ENCODE results near the gene BUD13. TPM values are rescaled to one million over a fixed set of nuclear protein-coding genes. Genes with fewer than 3 reads are reported as not detected.

The BUD13 gene
- total and polyA plus RNA-seq, 9 of the 15 experiments (the other 6 are each of a cell fraction or from before 2014, with no cell fraction given): 9.5 to 34.1 (median 27.1) TPM

GRCh38 chr11:116730601-116731000 is 42.2 kb downstream of the BUD13 start:
- no TSS peak for BruUV-seq (replicated peaks)
- no peaks in the 10 kb centered on the region for H3K36me3 ChIP-seq (ENCODE audit: control insufficient read depth, insufficient read depth, low read length)
- intact Hi-C loops (cut with micrococcal nuclease) (loop anchor here (10.0 kb wide), 1 partner anchor 104 kb away; the partner anchor contains the start of gene APOA1), in situ Hi-C loops (cut with MboI) (loop anchor here (10.0 kb wide), 1 partner anchor 374 kb away; no protein-coding TSS in a partner anchor)
- peaks cover 24 to 62% of the 10 kb centered on the region in 2 experiments; a peak in 4 of 5 replicates for H3K27me3 ChIP-seq (ENCODE audit: control insufficient read depth in 2 of 2, insufficient read depth in 2 of 2, low read length in 2 of 2)
- 1% methylated on average over 6 of the region's 6 CpGs for WGBS (ENCODE audit: insufficient coverage, low coverage, missing lambda C conversion rate)
- no peak for DNase-seq (ENCODE audit: extremely low read depth in 1 of 4, low spot score in 3 of 4)
- H3K9ac ChIP-seq (ENCODE audit: insufficient read depth in 1 of 2, low read depth in 2 of 2, low read length in 2 of 2): no peak overlapping the region
- no peak for FAIRE-seq
- H3K4me2 ChIP-seq (ENCODE audit: insufficient read depth, low read length): no peak overlapping the region
- H3K9me3 ChIP-seq (replicated peaks; ENCODE audit: control insufficient read depth, insufficient read depth, low read depth, low read length): no peaks in the 10 kb centered on the region
- no peak overlapping the region for H3K4me3 ChIP-seq
- H4K20me1 ChIP-seq (replicated peaks; ENCODE audit: control insufficient read depth, insufficient read depth, low read length): 0 out of 2 replicates have a peak, but pooled peaks cover 2% of the 10 kb centered on the region
- H3K9me1 ChIP-seq (ENCODE audit: control insufficient read depth, insufficient read depth, low read length): no peaks in the 10 kb centered on the region
- H3K79me2 ChIP-seq (ENCODE audit: control insufficient read depth, insufficient read depth, low read length): no peaks in the 10 kb centered on the region
- H3K4me1 ChIP-seq (replicated peaks in 1 of 2; ENCODE audit: control insufficient read depth in 2 of 2, insufficient read depth in 2 of 2, low read length in 2 of 2): peaks cover 0 to under 1% of the 10 kb centered on the region in 2 experiments; a peak in 1 of 5 replicates
- ATAC-seq: no peak
- ChIA-PET CTCF (ENCODE audit: low intra/inter-chr PET ratio) (no interaction called here), POLR2A (interaction anchor here (0.6 kb wide), 1 partner anchor 502 kb away, joined by 3 read pairs; no protein-coding TSS in a partner anchor)
- H2AFZ ChIP-seq (ENCODE audit: low read depth, low read length): no peak overlapping the region
- TF ChIP-seq PPARD (CRISPR knock-in tag; IDR thresholded peaks at IDR 0.05): no peak
- TF ChIP-seq, protein P1, sequence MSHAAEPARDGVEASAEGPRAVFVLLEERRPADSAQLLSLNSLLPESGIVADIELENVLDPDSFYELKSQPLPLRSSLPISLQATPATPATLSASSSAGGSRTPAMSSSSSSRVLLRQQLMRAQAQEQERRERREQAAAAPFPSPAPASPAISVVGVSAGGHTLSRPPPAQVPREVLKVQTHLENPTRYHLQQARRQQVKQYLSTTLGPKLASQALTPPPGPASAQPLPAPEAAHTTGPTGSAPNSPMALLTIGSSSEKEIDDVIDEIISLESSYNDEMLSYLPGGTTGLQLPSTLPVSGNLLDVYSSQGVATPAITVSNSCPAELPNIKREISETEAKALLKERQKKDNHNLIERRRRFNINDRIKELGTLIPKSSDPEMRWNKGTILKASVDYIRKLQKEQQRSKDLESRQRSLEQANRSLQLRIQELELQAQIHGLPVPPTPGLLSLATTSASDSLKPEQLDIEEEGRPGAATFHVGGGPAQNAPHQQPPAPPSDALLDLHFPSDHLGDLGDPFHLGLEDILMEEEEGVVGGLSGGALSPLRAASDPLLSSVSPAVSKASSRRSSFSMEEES (CRISPR knock-in tag; IDR thresholded peaks at IDR 0.05): no peak
- TF ChIP-seq, protein P2, sequence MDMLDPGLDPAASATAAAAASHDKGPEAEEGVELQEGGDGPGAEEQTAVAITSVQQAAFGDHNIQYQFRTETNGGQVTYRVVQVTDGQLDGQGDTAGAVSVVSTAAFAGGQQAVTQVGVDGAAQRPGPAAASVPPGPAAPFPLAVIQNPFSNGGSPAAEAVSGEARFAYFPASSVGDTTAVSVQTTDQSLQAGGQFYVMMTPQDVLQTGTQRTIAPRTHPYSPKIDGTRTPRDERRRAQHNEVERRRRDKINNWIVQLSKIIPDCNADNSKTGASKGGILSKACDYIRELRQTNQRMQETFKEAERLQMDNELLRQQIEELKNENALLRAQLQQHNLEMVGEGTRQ (CRISPR knock-in tag; IDR thresholded peaks at IDR 0.05): no peak
- no peak for TF ChIP-seq ZNF76 (CRISPR knock-in tag; IDR thresholded peaks at IDR 0.05; ENCODE audit: borderline replicate concordance)
- no peak for TF ChIP-seq TEAD4 (IDR thresholded peaks at IDR 0.05; ENCODE audit: low read length)
- no peak for TF ChIP-seq TEAD4 (CRISPR knock-in tag; IDR thresholded peaks at IDR 0.05; ENCODE audit: borderline replicate concordance)
- TF ChIP-seq ZFP30 (CRISPR knock-in tag; IDR thresholded peaks at IDR 0.05; ENCODE audit: borderline replicate concordance): no peak
- no peak for TF ChIP-seq PHB (CRISPR knock-in tag; IDR thresholded peaks at IDR 0.05)
- no peak for TF ChIP-seq ZNF507 (tag; conservative IDR thresholded peaks at IDR 0.05)
- TF ChIP-seq CGGBP1 (CRISPR knock-in tag; IDR thresholded peaks at IDR 0.05): no peak
- TF ChIP-seq MXI1 (IDR thresholded peaks at IDR 0.05; ENCODE audit: low read depth, low read length): no peak
- TF ChIP-seq NFATC3 (IDR thresholded peaks at IDR 0.05): no peak
- no peak for TF ChIP-seq BRD9 (IDR thresholded peaks at IDR 0.05; ENCODE audit: low read depth, partially characterized antibody)
- TF ChIP-seq ZNF165 (CRISPR knock-in tag; IDR thresholded peaks at IDR 0.05; ENCODE audit: borderline replicate concordance): no peak
- TF ChIP-seq FOXA3 (CRISPR knock-in tag; conservative IDR thresholded peaks at IDR 0.05 in 1 of 2, IDR thresholded peaks at IDR 0.05 in 1 of 2): no peak
- no peak for TF ChIP-seq ZNF274 (IDR thresholded peaks at IDR 0.05; ENCODE audit: borderline replicate concordance, low read depth, low read length)
- no peak for TF ChIP-seq TRIM24 (IDR thresholded peaks at IDR 0.05)
- no peak for TF ChIP-seq XRCC5 (IDR thresholded peaks at IDR 0.05; ENCODE audit: low read depth, low read length)
- TF ChIP-seq MEIS2 (IDR thresholded peaks at IDR 0.05; ENCODE audit: partially characterized antibody): no peak
- H3K27ac ChIP-seq (ENCODE audit: extremely low read depth, low read depth, low read length): no peak overlapping the region
